HG03520 (cell line): ENCODE measurements around the gene EVC2.

Experiments used
- ATAC-seq: cut with Tn5 transposase; IDR thresholded peaks from one replicate; pipeline ENCODE4 v1.9.1; 2021; ENCODE audit warnings: mild to moderate bottlenecking, moderate library complexity; ENCODE audit not compliant: unreplicated experiment

The EVC2 gene, protein sequence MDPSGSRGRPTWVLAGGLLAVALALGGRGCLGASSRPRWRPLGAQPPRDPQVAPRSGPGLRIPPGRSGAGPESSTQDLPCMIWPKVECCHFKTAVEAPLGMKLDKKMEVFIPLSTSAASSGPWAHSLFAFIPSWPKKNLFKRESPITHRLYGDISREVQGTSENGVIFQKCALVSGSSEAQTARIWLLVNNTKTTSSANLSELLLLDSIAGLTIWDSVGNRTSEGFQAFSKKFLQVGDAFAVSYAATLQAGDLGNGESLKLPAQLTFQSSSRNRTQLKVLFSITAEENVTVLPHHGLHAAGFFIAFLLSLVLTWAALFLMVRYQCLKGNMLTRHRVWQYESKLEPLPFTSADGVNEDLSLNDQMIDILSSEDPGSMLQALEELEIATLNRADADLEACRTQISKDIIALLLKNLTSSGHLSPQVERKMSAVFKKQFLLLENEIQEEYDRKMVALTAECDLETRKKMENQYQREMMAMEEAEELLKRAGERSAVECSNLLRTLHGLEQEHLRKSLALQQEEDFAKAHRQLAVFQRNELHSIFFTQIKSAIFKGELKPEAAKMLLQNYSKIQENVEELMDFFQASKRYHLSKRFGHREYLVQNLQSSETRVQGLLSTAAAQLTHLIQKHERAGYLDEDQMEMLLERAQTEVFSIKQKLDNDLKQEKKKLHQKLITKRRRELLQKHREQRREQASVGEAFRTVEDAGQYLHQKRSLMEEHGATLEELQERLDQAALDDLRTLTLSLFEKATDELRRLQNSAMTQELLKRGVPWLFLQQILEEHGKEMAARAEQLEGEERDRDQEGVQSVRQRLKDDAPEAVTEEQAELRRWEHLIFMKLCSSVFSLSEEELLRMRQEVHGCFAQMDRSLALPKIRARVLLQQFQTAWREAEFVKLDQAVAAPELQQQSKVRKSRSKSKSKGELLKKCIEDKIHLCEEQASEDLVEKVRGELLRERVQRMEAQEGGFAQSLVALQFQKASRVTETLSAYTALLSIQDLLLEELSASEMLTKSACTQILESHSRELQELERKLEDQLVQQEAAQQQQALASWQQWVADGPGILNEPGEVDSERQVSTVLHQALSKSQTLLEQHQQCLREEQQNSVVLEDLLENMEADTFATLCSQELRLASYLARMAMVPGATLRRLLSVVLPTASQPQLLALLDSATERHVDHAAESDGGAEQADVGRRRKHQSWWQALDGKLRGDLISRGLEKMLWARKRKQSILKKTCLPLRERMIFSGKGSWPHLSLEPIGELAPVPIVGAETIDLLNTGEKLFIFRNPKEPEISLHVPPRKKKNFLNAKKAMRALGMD

DNA sequence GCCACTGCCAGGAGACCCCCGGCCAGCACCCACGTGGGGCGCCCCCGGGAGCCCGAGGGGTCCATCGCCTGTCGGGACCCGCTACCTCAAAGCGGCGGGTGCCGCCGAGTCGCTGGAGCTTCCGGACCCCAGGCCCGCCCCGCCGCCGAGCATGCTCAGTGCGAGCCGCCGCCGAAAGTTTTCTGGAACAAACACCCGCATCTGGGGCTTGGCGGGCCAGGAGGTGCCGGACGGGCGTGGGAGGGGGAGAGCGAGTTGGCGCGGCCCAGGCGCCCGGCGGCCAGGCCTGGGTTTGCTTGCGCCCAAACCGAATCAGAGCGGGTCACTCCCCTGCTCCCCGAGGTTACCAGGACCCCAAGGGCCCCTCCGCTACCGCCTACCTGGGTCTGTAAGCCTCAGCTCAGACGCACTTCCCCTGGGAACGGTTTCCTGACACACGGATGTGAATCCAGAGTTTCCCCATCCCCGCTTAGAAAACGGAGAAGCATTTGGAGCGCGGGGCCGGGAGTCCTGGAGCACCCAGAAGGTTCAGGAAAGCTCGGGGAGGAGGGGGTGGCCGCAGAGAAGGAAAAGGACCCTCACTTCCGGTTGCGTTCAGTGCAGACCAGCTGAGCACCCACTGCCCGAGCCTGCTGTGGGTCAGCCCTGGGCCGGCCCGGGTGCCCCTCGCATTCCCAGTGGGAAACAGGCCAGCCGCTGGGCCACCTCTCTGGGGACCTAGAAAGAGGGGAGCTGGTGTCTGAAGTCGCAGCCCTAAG is at the start of gene EVC2:
TSS of gene EVC2 (minus strand) at position 111 of the 758 bp plus-strand sequence. CDS start at position 65, 46 bp downstream.
- ATAC-seq = no peak

DNA sequence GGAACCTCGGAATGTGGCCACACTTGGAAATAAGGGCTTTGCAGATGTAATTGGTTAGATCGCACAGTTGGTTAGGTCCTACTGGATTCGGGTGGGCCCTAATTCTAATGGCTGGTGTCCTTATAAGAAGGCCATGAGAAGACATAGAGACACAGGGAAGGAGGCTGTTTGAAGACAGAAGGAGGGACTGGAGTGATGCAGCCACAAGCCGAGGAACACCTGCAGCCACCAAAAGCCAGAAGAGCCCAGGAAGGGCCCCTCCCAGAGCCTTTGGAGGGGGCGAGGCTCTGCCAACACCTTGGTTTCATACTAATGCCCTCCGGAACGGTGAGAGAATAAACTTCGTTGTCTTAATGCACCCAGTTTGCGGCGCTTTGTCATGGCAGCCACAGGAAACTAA is 49.6 kb upstream of the EVC2 start:
- ATAC-seq = no peak

DNA sequence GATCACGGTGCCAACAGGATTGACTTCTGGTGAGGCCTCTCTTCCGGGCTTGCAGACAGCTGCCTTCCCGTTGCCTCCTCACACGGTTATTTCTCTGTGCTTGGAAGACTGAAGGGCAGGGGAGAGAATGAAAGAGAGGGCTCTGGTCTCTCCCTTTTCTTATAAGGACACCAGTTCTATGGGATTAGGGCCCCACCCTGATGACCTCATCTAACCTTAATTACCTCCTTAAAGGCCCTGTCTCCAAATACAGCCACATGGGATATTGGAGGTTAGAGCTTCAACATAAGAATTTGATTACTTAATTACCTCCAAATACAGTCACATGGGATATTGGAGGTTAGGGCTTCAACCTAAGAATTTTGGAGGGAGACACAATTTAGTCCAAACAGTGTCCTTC is 49.2 kb upstream of the EVC2 start:
- ATAC-seq = no peak

DNA sequence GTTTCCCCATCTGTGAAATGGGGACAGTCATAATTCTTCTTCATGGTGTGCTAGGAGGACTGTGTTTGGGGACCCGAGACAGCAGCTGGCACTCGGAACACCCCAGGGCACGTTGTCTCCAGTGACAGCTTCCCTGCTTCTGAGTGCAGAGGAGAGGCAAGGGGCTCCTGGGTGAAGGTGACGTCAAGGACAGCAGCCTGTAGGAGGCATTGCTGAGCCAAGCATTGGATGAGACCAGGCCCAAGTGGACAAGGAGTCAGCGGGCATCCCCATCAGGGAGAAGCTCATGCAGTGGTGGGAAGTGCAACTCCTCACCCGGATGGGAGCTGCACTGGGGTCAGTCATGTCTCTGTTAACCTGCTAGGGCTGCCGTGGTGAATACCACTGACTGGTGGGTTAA is 48.7 kb upstream of the EVC2 start:
- no peak for ATAC-seq

DNA sequence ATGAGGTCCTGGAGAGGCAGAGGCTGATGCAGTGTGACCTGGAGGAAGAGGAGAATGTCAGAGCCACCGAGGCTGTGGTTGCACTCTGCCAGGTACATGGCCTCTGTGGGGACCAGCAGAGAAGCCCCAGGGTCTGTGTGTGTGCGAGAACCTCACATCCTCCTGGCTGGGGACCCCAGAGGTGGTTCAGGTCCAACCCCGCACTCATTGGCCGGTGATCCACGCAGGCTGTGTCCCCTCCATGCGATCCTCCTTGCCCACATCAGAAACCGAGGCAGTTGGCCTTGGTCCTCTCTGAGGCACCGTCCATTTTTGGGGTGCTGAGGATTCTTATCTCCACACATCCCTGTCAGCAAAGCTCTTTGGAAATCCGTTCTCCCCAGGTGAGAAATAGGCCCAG is 47.9 kb upstream of the EVC2 start:
- ATAC-seq = no peak

DNA sequence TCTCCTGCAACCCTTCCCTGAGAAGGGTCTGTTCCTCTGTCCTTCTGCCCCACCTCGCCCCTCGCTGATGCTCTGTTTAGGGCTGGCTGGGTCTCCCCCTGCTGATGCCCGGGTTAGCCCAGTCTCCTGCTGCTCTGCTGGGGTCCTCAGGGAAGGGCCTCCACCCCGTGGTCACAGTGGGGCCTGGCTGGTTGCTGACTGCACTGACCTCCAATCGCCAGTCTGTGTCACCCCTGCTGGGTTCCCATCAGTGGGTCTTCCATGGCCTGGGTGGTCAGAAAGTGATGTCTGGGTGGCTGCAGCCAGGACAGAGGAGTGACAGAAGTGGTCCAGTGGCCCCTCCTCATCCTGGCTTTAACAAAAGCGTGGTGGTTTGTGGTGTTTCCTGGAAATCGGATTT is 47.3 kb upstream of the EVC2 start:
- no peak for ATAC-seq

DNA sequence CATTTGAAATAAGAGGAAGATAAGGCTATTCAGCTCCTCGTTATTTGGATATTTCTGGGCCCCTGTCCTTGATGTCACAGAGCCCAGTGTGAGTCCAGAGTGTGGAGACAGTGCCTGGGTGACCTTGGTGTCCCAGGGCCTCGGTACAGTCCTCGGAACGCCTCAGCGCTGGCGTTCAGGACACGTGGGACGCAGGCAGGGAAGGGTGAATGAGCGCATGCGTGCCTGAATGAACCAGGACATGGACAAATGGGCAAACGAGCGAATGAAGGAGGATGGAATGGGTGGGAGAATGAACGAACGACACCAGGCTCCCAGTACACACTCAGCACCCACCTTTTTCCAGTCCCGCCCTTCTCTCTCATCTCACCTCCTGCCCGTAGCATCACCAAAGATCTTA is 46.8 kb upstream of the EVC2 start:
- no peak for ATAC-seq

DNA sequence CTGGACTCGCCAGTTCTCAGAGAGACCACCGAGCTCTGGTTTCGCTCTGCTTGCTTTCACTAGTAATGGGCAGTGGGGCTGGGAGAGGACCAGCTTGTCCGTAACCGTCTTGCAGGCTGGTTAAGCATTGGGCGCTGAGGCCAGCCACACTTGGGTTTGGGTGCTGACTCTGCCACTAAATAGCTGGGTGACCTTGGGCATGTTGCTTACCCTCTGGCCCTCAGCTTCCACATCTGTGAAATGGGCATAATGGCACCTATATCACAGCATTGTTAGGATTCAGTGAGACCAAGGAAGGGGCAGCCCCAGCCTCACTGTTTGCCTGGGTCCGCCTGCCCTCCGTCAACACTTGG is 46.1 kb upstream of the EVC2 start:
- no peak for ATAC-seq

DNA sequence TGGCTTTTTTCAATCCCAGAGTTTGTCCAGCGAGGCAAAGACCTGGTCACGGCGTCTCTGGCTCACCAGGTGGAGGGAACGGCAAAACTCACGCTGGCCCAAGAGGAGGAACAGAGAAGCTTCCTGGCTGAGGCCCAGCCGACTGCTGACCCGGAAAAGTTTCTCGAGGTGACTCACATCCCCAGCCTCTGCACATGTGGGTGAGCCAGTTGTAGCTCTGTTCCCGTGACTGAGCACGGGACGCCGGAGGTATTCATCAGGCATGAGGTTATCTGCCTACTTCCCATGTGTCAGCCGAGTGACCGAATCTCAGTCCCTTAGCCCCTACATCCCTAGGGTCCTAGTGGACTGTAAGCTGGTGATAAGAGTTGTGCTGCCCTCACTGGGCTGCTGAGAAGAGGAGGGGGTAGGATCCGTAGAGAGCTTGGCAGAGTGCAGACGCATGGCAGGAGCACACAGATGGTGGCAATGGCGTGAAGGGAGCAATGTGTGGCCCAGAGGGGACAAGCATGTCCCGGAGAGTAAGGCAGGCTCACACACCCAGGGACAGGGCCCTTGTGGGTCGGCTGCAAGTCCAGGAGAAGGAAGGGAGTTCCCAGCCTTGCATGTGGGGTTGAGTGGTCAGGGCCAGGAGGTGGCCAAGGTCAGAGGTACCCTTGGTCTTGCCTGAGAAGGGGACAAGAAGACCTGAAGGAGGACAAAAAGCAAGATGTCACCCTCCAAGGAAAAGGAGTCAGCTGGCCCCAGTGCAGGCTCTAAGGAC is 45.6 kb upstream of the EVC2 start:
- ATAC-seq = no peak

DNA sequence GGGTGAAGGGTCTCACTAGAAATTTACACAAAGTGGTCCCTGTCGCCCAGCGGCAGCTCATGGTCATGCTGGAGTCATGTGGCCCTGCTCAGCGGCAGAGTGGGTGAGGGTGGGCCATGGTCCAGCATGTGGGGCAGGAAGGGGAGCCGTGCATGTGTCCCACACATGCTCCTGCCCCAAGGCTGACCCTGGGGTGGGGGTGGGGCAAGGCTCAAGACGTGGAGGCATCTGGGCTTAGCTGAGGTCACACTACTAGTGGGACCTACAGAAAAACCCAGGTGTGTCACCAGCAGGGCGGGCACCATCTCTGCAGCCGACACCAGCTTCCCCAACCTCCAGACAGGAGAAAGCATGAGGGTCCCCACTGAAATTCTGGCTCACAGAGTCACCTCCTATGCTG is 45.0 kb upstream of the EVC2 start:
- no peak for ATAC-seq

DNA sequence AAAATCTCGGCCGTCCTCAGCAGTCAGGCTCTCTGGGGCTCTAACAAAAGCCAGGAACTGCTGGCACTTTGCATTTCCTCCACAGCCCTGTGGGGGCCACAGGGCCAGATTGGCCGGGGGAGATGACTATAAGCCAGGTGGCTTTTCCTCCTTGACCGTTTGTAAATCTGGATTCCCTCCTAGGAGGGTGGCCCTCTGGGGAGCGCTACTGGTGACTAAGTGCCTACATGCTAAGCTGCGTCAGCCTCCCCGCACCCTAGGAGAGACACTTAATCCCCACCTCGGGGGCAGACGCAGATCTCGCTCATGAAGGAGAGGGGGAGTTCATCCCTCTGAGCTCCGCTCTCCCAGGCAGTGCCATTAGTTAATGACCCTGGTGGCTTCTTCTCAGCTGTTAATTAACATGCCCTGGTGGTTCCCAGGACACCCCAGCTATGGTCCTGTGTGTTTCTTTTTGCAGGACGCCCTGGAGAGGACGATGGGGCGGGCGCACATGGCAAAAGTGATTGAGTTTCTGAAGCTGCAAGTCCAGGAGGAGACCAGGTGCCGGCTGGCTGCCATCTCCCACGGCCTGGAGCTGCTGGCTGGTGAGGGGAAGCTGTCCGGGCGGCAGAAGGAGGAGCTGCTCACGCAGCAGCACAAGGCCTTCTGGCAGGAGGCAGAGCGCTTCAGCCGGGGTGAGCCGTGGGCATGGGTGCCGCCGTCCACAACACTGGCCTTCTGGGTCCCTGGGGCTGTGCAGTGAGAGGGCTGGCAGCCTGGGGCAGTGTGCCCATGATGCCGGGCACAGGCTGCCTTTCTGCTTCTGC is 44.2 kb upstream of the EVC2 start:
- ATAC-seq = no peak

DNA sequence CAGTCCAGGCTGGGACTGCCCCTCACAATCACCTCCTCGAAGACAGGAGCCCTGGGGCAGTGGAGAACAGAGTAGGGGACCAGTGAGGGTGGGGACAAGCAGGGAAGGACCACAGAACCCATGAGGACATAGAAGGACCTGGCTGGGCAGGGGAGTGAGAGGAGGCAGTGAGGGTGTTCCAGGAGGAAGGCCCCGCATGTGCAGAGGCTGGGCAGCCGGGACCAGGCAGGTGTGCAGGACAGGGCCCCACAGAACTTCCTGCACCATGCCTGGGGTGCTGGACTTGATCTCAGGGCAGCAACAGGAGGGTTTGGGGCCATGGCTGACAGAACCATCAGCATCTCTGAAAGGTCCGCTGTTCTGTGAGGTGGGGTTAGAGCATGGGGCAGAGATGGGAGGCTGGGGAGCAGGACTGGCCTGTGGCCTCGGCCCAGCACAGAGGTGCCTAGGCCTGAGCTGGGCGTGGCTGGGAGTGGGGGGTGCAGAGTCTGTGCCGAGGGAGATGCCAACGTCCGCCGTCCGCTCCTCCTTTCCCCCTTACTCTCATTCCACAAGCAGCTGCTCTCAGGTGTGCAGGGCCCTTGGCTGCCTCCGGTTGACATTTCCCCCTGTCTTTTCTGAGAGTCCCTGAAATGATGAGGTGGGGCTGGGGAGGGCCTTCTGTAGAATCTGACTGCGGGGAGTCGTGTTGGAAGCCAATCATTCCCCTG is 43.5 kb upstream of the EVC2 start:
- ATAC-seq = no peak

DNA sequence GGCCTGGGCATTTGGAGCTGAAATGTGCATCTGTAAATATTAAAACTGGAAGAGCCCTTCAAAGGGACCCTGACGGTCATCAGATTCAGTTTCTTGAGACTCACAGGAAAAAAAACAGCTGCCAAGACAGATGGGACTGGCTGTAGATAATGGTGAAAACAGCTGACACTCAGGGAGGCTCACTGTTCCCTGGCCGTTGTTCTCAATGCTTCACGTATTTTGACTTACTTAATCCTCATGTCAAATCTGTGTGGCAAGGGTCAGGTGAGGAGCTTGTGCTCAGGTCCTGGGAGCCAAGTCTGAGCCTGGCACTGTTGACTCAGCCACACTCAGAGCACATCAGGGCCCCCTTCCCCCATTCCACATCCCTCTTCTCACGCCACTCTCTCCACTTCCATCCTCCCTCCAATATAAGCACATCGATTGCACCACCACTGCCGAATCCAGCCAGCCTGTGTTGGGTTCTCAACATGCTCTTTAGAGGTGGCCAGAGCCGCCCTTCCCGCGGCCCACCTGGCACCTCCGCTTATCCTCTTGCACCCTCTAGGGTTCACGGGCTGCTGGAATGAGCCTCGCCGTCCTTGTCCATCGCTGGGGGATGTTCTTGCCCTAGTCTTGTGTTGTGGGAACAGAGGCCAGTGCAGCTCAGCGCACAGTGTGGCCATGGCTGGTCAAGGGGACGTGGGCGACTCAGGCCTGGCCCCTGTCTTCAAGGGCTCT is 42.7 kb upstream of the EVC2 start:
- no peak for ATAC-seq

DNA sequence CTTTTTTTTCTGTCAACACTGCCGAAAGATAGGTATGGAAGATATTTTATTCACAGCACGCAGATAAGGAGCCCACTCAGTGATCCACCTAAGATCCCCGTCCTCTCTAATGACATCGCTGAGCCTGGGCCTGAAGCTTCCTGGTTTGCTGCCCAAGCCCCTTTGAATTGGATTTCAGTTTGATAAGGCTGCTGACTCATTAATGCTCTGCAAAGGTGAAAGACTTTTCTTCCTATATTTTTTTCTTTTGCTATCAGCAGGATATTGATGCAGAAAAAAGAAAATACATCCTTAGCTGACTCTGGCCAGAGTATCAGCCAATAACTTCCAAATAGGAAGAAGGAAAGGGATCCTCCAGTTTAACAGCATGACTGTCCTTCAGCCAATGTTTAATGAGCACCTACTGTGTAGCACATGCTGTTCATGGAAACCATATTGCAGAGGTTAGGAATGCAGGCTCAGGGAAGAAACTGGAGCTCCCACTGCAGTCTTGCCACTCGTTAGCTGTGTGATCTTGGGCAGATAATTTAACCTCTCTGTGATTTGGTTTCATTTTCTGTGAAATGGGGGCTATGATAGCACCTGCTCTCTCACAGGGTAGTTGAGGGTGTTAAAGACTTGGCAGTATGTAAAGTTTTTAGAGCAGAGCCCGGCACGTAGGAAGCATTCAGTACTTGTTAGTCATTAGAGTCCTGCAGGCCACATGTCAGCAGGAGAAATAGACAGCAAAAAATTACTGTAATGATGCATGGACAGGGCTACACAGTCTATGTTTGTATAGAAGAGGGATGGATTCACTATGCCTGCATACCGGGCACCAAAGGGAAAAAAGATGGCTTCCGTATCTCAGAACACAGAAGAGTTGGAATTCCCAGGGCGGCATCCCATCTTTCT is 41.9 kb upstream of the EVC2 start:
- ATAC-seq = no peak

DNA sequence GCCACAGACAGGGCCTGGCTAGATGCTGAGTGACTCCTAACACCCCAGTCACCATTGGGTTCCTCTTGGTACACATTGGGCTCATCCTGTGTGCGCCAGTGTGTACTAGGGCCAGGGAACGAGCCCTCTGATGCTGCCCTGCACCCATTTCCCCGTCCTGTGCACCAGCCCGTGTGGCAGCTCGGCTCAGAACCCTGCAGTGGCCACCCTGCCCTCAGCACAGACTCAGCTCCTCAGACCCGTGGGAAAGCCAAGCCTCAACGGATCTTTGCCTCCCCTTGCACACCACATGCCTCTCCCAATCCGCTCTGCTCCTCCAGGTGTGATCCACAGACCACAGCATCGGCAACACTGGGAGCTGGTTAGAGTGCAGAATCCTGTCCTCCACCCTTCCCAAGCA is 41.2 kb upstream of the EVC2 start:
- ATAC-seq = no peak

DNA sequence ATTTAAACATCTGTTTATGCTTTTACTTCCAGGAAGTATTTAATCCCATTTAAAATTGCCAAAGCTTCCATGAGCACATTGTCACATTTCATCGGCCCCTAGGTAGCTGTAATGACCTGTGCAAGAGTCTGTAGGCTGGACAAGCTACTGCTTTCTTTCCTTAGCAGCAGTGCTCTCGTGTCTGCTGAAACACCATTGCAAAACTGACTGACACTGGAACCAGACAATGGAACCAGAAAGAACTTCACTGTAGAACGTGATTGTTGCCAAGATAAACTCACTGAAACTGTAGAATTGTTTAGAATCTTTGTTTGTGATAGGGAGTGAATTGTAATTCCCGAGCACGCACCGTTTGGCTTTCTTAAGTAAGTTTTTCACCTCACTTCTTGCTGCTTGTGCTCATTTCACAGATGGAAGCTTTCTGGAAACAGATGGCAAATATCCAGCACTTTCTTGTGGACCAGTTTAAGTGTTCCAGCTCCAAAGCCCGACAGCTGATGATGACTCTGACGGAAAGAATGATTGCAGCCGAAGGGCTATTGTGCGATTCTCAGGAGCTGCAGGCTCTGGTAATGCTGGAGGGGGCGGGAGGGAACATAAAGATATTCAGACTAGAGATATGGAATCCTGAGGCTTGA is 39.5 kb upstream of the EVC2 start:
- no peak for ATAC-seq
